PFSK-1 (cell line): ENCODE measurements around the gene TERF2IP.

Experiments
- FOXP2 ChIP-seq: optimal IDR thresholded peaks from 2 replicates; pipeline ENCODE3; 2011; ENCODE audit warnings: borderline replicate concordance, control low read depth, inconsistent platforms; ENCODE audit not compliant: insufficient read depth; ENCODE audit errors: extremely low read length, extremely low read depth
- POLR2AphosphoS5 ChIP-seq: IDR thresholded peaks from 2 replicates; pipeline ENCODE4 v1.6.1; 2012; ENCODE audit warnings: low read depth, mild to moderate bottlenecking, control low read depth, low read length, moderate library complexity
- SIN3A ChIP-seq: IDR thresholded peaks from 2 replicates; pipeline ENCODE4 v1.6.1; 2012; ENCODE audit warnings: mild to moderate bottlenecking, low read length, moderate library complexity, borderline replicate concordance; ENCODE audit not compliant: insufficient read depth
- TAF1 ChIP-seq: IDR thresholded peaks from 2 replicates; pipeline ENCODE4 v1.6.1; 2012; ENCODE audit warnings: low read length, control low read depth, borderline replicate concordance; ENCODE audit not compliant: insufficient read depth
- TF ChIP-seq, protein P1 (sequence below), 2 experiments: IDR thresholded peaks; 2 replicates each; pipeline versions ENCODE4 v1.6.1 to v1.8.0; 2011 to 2012; ENCODE audit warnings: low read depth in 2 of 2, low read length in 2 of 2, control low read depth in 1 of 2, inconsistent platforms in 1 of 2, mild to moderate bottlenecking in 1 of 2, moderate library complexity in 1 of 2; ENCODE audit not compliant: insufficient read depth in 1 of 2

TERF2IP gene

DNA sequence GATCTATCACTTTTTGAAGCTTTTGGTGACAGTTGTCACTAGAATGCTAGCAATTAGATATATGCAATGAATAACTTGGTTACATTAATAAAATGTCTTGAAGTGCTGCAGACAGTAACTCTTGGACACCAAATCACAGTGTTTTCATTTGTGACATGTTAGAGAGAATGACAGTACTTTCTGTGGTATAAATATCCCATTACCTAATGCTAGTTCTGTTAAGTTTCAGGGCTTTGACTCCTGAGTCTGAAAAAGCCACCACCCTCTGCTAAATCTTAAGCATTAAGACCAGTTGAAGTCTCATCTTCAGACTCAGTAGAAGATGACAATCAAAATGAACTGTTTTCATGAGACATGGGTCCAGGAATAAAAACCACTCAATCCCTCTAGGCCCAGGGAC is 39.8 kb downstream of the TERF2IP start:
- no peak for TF ChIP-seq FOXP2
- TF ChIP-seq SIN3A, result no peak
- TF ChIP-seq, protein P1, sequence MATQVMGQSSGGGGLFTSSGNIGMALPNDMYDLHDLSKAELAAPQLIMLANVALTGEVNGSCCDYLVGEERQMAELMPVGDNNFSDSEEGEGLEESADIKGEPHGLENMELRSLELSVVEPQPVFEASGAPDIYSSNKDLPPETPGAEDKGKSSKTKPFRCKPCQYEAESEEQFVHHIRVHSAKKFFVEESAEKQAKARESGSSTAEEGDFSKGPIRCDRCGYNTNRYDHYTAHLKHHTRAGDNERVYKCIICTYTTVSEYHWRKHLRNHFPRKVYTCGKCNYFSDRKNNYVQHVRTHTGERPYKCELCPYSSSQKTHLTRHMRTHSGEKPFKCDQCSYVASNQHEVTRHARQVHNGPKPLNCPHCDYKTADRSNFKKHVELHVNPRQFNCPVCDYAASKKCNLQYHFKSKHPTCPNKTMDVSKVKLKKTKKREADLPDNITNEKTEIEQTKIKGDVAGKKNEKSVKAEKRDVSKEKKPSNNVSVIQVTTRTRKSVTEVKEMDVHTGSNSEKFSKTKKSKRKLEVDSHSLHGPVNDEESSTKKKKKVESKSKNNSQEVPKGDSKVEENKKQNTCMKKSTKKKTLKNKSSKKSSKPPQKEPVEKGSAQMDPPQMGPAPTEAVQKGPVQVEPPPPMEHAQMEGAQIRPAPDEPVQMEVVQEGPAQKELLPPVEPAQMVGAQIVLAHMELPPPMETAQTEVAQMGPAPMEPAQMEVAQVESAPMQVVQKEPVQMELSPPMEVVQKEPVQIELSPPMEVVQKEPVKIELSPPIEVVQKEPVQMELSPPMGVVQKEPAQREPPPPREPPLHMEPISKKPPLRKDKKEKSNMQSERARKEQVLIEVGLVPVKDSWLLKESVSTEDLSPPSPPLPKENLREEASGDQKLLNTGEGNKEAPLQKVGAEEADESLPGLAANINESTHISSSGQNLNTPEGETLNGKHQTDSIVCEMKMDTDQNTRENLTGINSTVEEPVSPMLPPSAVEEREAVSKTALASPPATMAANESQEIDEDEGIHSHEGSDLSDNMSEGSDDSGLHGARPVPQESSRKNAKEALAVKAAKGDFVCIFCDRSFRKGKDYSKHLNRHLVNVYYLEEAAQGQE (IDR thresholded peaks at IDR 0.05; ENCODE audit: insufficient read depth in 1 of 2, low read depth in 2 of 2, low read length in 2 of 2), result no peak
- no peak for TF ChIP-seq TAF1
- TF ChIP-seq POLR2AphosphoS5, result no peak

DNA sequence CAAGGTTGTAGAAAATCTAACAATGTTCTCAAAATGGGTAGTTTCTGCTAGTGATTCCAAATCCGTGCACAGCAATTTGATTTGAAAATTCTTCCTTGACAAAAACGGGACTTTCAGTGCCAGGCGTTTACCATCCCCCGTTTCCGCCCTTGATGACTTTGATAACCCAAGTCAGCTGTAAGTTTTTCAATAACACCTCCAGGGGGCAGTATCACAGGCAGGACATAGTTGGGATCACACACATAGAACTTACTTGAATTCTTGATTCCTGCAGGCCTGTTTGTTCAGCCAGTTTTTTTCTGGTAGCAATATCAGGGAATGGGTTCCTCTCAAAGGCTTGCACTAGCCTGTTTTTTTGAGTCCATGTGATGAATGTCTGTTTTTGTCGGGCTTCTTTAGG is 48.1 kb downstream of the TERF2IP start:
- no peak for TF ChIP-seq TAF1
- TF ChIP-seq FOXP2, result no peak
- TF ChIP-seq POLR2AphosphoS5, result no peak
- TF ChIP-seq, protein P1 (IDR thresholded peaks at IDR 0.05; ENCODE audit: insufficient read depth in 1 of 2, low read depth in 2 of 2, low read length in 2 of 2), result no peak
- TF ChIP-seq SIN3A, result no peak

DNA sequence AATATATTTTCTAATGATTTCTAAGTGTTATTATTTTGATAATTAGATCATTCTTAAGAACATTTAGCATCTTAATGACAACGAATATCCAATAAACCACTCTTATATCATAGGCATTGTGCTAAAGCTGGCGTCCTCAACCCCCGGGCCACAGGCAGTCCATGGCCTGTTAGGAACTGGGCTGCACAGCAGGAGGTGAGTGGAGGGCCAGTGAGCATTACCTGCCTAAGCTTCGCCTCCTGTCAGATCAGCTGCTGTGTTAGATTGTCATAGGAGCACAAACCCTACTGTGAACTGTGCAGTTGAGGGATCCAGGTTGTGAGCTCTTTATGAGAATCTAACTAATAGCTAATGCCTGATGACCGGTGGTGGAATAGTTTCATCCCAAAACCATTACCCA is 50.0 kb downstream of the TERF2IP start:
- no peak for TF ChIP-seq SIN3A
- TF ChIP-seq TAF1, result no peak
- TF ChIP-seq POLR2AphosphoS5, result no peak
- TF ChIP-seq, protein P1 (IDR thresholded peaks at IDR 0.05; ENCODE audit: insufficient read depth in 1 of 2, low read depth in 2 of 2, low read length in 2 of 2), result no peak

DNA sequence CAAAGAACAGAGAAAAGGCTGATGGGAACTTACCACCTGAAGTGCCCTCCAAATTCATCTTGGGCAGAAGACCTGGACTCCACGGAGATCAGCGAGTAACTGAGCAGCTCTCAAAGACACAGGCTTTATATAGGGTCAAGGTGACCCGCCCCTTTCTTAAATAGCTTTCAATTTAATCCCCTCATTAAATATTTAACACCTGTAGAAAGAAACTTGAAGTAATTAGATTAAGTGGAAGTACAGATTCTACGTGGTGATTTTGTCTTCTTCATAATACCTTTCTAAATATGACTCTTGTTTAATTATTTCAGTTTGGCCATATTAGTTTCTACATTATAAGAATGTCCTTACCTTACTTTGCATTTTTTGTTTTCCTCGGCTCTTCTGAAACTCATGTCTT is 53.8 kb downstream of the TERF2IP start, which contains the start of gene DUXB:
DUXB (minus strand) TSS at position 101 of the 400 bp plus-strand sequence; CDS start at position 58, 43 bp downstream.
- TF ChIP-seq FOXP2 (no peak), POLR2AphosphoS5 (no peak), TAF1 (no peak), SIN3A (no peak)
- TF ChIP-seq, protein P1 (IDR thresholded peaks at IDR 0.05; ENCODE audit: insufficient read depth in 1 of 2, low read depth in 2 of 2, low read length in 2 of 2), result no peak

DNA sequence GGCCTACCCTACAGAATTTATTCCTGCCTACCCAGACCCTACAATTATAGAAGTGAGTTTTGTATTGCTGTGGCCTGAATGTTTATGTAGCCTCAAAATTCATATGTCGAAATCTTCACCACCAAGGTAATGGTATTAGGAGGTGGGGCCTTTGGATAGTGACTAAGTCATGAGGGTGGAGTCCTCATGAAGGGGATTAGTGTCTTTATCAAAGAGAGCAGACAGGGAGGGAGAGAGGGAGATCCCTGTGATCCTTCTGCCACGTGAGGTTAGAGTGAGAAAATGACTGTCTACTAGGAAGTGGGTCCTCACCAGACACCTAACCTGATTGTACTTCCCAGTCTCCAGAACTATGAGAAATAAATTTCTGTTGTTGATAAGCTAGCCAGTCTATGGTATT is 54.7 kb downstream of the TERF2IP start:
- TF ChIP-seq FOXP2, result no peak
- no peak for TF ChIP-seq POLR2AphosphoS5
- TF ChIP-seq, protein P1 (IDR thresholded peaks at IDR 0.05; ENCODE audit: insufficient read depth in 1 of 2, low read depth in 2 of 2, low read length in 2 of 2), result no peak
- TF ChIP-seq SIN3A, result no peak
- TF ChIP-seq TAF1, result no peak
